Superior temporal gyrus (tissue), 1 donor: ENCODE data around the gene LARP7.
"Not testable (repeated sequence)": the region's sequence is repeated elsewhere in the genome, so short reads cannot be mapped to it uniquely, and the experiment has no call there.

Experiments
- DNase-seq: peaks from one replicate; pipeline ENCODE4 v3.0.0-alpha.2; 2016; ENCODE audit errors: extremely low spot score

LARP7 gene

GRCh38 chr4:112650332-112650731, 13.4 kb downstream of the LARP7 start:
- DNase-seq: no peak

DNA sequence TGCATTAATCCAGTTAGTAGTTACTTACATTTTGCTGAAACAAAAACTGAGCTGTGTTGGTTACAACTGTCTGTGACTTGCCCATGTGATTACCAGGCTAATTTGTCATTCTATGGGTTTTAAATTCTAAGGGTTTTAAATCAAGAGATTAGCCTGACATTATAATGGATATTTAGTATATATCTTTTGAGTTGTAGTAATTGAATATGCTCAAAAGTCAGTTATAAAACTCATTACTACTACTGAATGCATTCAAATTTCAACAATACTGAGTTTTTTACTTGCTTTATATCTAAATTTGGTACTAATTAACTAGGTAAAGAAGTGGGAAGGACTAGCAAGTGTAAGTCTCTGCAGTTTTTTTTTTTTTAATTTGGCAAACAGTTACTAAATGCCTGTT, 14.7 kb downstream of the LARP7 start:
- DNase-seq: no peak

DNA sequence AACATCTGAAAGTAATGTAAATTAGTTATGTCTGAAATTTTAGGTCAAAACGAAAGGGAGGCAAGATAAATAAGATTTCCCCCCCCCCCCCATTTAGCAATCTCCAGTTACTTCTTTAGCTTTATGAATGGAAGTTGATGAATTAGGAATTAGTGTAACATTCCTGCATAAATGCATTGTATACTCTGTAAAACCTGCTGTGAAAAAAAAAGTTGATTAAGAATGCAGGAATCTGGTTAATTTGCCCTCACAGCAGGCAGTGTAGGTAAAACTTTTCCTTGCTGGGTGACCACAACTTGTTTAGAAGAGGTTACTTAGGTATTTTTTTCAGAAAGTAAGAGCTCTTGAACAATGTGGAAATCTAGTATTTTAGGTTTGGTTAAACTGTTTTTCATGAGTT, 15.3 kb downstream of the LARP7 start:
- no peak for DNase-seq

GRCh38 chr4:112655270-112655669, 18.3 kb downstream of the LARP7 start:
- no peak for DNase-seq

GRCh38 chr4:112656115-112656514, 19.2 kb downstream of the LARP7 start:
- DNase-seq: not testable (repeated sequence)

DNA sequence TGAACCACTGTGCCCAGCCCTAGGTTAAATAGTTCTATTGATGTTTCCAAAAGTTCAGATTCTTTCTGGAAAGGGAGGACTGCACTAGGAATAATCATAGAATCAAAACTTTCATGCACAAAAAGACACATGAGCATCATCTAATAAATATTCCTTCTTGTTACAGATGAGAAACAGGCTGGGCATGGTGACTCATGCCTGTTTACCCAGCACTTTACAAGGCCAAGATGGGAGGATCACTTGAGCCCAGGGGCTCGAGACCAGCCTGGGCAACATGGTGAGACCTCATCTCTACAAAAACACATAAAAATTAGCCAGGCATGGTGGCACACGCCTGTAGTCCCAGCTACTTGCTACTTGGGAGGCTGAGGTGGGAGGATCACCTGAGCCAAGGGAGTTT, 27.7 kb downstream of the LARP7 start:
- no peak for DNase-seq

GRCh38 chr4:112668131-112668530, 31.2 kb downstream of the LARP7 start:
- no peak for DNase-seq

DNA sequence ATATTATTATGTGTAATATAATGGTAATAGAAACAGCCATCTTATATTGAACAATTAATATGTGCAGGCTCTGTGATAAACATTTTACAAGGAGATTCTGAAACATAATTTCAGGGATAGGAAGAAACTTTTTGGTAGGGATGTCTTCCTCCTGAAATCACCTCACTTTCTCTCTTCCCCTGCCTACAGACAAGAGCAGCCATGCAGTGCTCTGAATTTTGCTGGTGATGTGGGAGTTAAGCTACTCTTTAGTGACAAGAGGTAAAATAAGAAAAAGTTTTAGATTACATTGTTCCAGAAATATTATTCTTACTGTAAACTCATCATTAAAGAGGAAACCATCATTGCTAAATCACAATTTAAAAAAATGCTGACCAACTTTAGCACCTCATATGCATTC, 36.1 kb downstream of the LARP7 start:
- no peak for DNase-seq

DNA sequence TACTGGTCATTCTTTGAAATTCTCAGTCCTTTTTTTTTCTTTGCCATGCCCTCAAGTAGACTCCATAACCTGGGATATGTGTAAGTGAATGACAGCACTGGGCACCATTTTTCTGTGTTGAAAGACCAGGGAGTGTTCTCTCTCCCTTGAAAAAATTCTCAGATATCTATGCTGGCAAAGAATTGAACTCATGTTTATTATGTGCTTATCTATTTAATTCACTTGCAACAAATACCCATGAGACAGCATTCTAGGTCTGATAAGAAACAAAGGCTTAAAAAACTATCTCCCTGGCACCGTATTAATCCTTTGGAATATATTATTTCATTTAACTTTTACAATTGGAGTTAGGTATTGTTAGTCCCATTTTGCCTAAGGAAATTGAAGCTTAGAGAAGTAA, 36.7 kb downstream of the LARP7 start:
- DNase-seq: no peak

DNA sequence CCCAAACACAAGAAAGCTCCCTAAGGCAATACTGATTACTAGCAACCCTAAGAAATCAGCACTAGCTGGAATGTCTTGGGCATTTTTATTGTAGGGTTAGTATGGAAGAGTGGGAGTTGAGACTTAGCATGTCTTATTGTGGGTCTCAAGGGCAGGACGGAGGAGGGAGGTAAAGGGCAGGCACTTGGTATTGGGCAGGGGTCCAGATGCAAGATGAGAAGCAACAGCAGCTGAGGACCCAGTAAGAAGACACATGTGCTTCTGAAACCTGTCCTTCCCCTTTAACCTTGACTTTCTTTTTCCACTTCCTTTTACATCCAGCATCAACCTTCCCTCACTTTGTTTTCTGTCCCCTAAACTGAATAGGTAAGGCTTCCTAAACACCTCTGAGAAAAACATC, 37.4 kb downstream of the LARP7 start:
- no peak for DNase-seq

DNA sequence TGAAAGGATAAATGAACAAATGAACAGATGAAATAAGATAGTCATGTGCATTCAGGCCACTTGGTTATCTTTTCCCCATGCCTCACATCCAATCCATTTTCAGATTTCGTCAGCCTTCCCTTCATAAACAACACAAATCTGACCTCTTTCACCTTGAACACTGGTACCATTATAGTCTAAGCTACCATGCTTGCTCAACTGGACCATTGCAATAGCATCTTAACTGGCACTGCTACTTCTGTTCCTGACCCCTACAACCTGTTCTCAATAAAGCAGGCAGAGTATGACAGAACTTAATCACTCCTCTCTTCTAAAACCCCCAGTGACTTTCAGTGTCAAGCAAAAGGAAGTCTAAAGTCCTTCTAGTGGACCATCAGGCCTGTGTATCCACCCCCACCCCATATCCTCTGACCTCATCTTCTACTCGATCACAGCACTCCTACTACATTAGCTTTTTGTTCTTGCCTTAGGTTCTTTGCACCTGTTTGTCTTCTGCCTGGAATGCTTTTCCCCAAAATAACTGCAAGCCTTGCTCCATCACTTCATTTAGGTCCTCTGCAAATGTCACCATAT, 40.7 kb downstream of the LARP7 start:
- DNase-seq: no peak

DNA sequence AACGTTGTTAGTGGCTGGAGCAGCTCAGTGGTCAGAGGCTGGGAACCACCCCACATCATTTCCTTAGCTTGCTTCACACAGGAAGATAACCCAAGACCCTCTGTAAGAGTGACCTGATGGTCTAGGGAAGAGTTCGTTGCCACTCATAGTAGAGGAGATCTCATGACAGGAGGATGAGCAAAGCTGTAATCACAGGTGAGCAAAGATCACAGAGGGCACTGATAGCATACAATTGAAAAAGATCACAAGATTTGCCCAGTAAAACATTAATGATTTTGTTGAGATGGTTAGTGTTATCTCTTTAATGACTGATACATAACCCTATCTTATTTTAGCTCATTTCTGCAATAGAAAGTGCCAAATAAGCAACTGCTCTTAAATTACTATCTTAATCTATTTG, 44.1 kb downstream of the LARP7 start:
- no peak for DNase-seq

- no peak for DNase-seq
Measured at GRCh38 chr4:112693507-112693906, 56.6 kb downstream of the LARP7 start.

- DNase-seq: no peak
Measured at GRCh38 chr4:112700679-112701078, 63.7 kb downstream of the LARP7 start.

DNA sequence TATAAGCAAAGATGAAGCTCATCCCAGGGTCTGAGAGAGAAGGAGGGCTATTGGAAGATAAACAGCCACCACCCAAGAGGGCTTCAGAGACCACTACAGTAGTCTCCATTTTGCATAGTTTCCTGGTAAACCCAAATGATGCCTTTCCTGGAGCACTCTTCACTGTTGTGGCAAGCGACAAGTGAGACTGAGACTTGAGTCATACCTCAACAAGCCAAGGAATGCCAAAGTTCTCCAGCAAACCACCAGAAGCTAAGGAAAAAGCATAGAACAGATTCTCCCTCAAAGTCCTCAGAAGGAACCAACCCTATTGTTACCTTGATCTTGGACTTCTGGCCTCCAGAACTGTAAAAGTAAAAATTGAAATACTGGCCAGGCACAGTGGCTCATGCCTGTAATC, 65.9 kb downstream of the LARP7 start:
- no peak for DNase-seq

- DNase-seq: no peak
Measured at GRCh38 chr4:112704322-112704721, 67.4 kb downstream of the LARP7 start.

GRCh38 chr4:112704991-112705845, 68.3 kb downstream of the LARP7 start:
- DNase-seq: peak; percentile 27

GRCh38 chr4:112705891-112706839, 69.2 kb downstream of the LARP7 start:
- peak; percentile 52 for DNase-seq

- DNase-seq: no peak
Measured at GRCh38 chr4:112706840-112707207, 69.9 kb downstream of the LARP7 start.
